GM12878 (cell line): ENCODE data around the gene PPP3CA. TPM values are rescaled to one million over a fixed set of nuclear protein-coding genes. Genes with fewer than 3 reads are reported as not detected.

ENCODE experiments used
- ATAC-seq: fragments of 200-7000 bp; cut with Tn5 transposase; 3 replicates; pipeline ENCODE4 v1.9.1; 2020; ENCODE audit warnings: mild to moderate bottlenecking, moderate library complexity
- BruUV-seq: library from RNA; stranded (reverse); fragments of 400-500 nt; replicated peaks from 2 replicates; lab custom pipeline; 2021; lab: Mats Ljungman, UMichigan
- CTCF ChIA-PET: fragments of 300-600 bp; sonication (Branson Sonifier 250); formaldehyde crosslinking; extraction: SDS; loops from one replicate; lab custom pipeline; 2021; ENCODE audit warnings: inconsistent platforms; lab: Yijun Ruan, JAX
- POLR2A ChIA-PET: fragments of 350-600 bp; formaldehyde crosslinking; extraction: SDS; loops from one replicate; lab custom pipeline; 2021; ENCODE audit warnings: inconsistent platforms; lab: Charles Lee
- RAD21 ChIA-PET: fragments of 300-600 bp; sonication (Branson Sonifier 250); formaldehyde crosslinking; loops from one replicate; lab custom pipeline; 2023; ENCODE audit warnings: antibody characterized with exemption; ENCODE audit not compliant: unreplicated experiment; lab: Charles Lee
- SMC1A ChIA-PET: fragments of 300-600 bp; sonication (Branson Sonifier 250); formaldehyde crosslinking; loops from one replicate; lab custom pipeline; 2023; ENCODE audit not compliant: unreplicated experiment, uncharacterized antibody; lab: Charles Lee
- DNase-seq: peaks from one replicate; pipeline ENCODE4 v3.0.0-alpha.2; 2011; ENCODE audit warnings: low read depth, low spot score
- FAIRE-seq: peaks from 3 replicates; lab custom pipeline; 2011; peaks lifted over from hg19 to GRCh38; lab: Jason Lieb, UNC
- H2AFZ ChIP-seq: 2 replicates; pipeline ENCODE4 v1.6.0; 2011; ENCODE audit warnings: low read depth, low read length, control low read depth; ENCODE audit not compliant: control insufficient read depth
- H3K27ac ChIP-seq: 2 replicates; pipeline ENCODE4 v1.5.1; 2011; ENCODE audit warnings: control low read depth; ENCODE audit not compliant: control insufficient read depth, insufficient read depth
- H3K27me3 ChIP-seq, 2 experiments: replicated peaks in 1 of 2; 2 replicates each; pipeline versions ENCODE4 v1.6.0 to v1.6.1; 2011; ENCODE audit warnings: low read length in 1 of 2; ENCODE audit not compliant: control insufficient read depth in 2 of 2, insufficient read depth in 2 of 2
- H3K36me3 ChIP-seq, 2 experiments: 2 replicates each; pipeline ENCODE4 v1.5.1; 2011; ENCODE audit warnings: low read length in 1 of 2; ENCODE audit not compliant: control insufficient read depth in 2 of 2, insufficient read depth in 2 of 2
- H3K4me1 ChIP-seq: 2 replicates; pipeline ENCODE4 v1.6.1; 2011; ENCODE audit warnings: mild to moderate bottlenecking, low read length, moderate library complexity, mixed read lengths; ENCODE audit not compliant: control insufficient read depth, insufficient read depth
- H3K4me2 ChIP-seq: 2 replicates; pipeline ENCODE4 v1.6.0; 2011; ENCODE audit warnings: control low read depth; ENCODE audit not compliant: control insufficient read depth, insufficient read depth
- H3K4me3 ChIP-seq: fragments of 200-600 bp; sonication (generic); 2 replicates; pipeline ENCODE4 v1.5.1; 2016
- H3K79me2 ChIP-seq: 2 replicates; pipeline ENCODE4 v1.6.0; 2011; ENCODE audit warnings: low read length; ENCODE audit not compliant: control insufficient read depth, insufficient read depth
- H3K9ac ChIP-seq: 2 replicates; pipeline ENCODE4 v1.8.0; 2011; ENCODE audit warnings: low read length, control low read depth, mixed read lengths; ENCODE audit not compliant: control insufficient read depth, insufficient read depth
- H3K9me3 ChIP-seq: replicated peaks from 3 replicates; pipeline ENCODE4 v1.5.1; 2011; ENCODE audit warnings: mild to moderate bottlenecking, low read length; ENCODE audit not compliant: control insufficient read depth, insufficient read depth
- H4K20me1 ChIP-seq: 2 replicates; pipeline ENCODE4 v1.6.0; 2011; ENCODE audit not compliant: control insufficient read depth, insufficient read depth
- BCLAF1 ChIP-seq: fragments of 450-650 bp; IDR thresholded peaks from 2 replicates; pipeline ENCODE4 v1.6.1; 2017; ENCODE audit warnings: antibody characterized with exemption, mild to moderate bottlenecking, moderate library complexity
- HDGF ChIP-seq: fragments of 450-650 bp; IDR thresholded peaks from 2 replicates; pipeline ENCODE4 v1.6.1; 2016; ENCODE audit warnings: antibody characterized with exemption
- MEF2A ChIP-seq: IDR thresholded peaks from 2 replicates; pipeline ENCODE4 v1.6.1; 2011; ENCODE audit warnings: low read depth, mild to moderate bottlenecking, low read length, moderate library complexity; ENCODE audit not compliant: insufficient read depth
- MYB ChIP-seq: fragments of 150-350 bp; IDR thresholded peaks from 2 replicates; pipeline ENCODE4 v1.6.1; 2014; ENCODE audit warnings: mild to moderate bottlenecking, low read depth, low read length, borderline replicate concordance
- SIX5 ChIP-seq: IDR thresholded peaks from 2 replicates; pipeline ENCODE4 v1.6.1; 2011; ENCODE audit warnings: mild to moderate bottlenecking, low read depth, low read length, moderate library complexity; ENCODE audit not compliant: severe bottlenecking
- SUPT20H ChIP-seq: IDR thresholded peaks from 2 replicates; pipeline ENCODE4 v1.6.1; 2011; ENCODE audit warnings: low read depth, mild to moderate bottlenecking, low read length, moderate library complexity, borderline replicate concordance; ENCODE audit not compliant: control insufficient read depth
- WGBS: methylation state at CpG from one replicate; pipeline ENCODE4 v1.1.6; 2016; ENCODE audit warnings: low lambda C conversion rate; ENCODE audit not compliant: insufficient replicate concordance, insufficient coverage; ENCODE audit errors: missing lambda C conversion rate; 5-methylcytosine and 5-hydroxymethylcytosine counted together
- in situ Hi-C: fragments of 300-500 bp; cut with MboI; formaldehyde crosslinking; loops from 9 replicates; pipeline ENCODE4 v1.14.3; 2018; ENCODE audit warnings: mixed read lengths
- intact Hi-C: fragments of 100-400 bp; cut with micrococcal nuclease; formaldehyde crosslinking; loops from one replicate; pipeline ENCODE4 v1.14.2; 2022; ENCODE audit not compliant: unreplicated experiment
- polyA plus RNA-seq, 11 experiments: library from polyadenylated mRNA; depleted of rRNA in 4 of 11; unstranded in 6 of 11; stranded (reverse) in 5 of 11; fragments of >200 nt; fragmentation: Nextera tagmentation in 4 of 11; fragmentation: Illumina TruSeq in 1 of 11; extraction: Ambion mirVana in 4 of 11; extraction: Trizol in 1 of 11; gene quantifications; 1 replicate in 1 of 11; 2 replicates in 10 of 11; pipeline versions ENCODE4 v1.2.1 to v1.2.3, GENCODE V29; 2011 to 2016; ENCODE audit warnings: inconsistent platforms in 2 of 11, missing spikeins in 2 of 11, low read depth in 1 of 11
- total RNA-seq, 4 experiments: library from RNA; depleted of rRNA in 3 of 4; stranded (reverse); fragments of >200 nt in 3 of 4; fragmentation: Illumina TruSeq in 1 of 4; extraction: Trizol in 1 of 4; gene quantifications; 2 replicates each; pipeline versions ENCODE4 v1.2.1 to v1.2.3, GENCODE V29; 2013 to 2021

Gene PPP3CA
- total and polyA plus RNA-seq, 10 of the 15 experiments (the other 5 are each of a cell fraction or from before 2014, with no cell fraction given) = 0.33 to 9.0 (median 1.0) TPM

GRCh38 chr4:101126059-101126458 lies 221.3 kb downstream of the PPP3CA start (continued):
- TF ChIP-seq MEF2A (no peak), SUPT20H (no peak), BCLAF1 (no peak), SIX5 (no peak)

- H3K27me3 ChIP-seq = no peaks in the 10 kb centered on the region
- ATAC-seq (no peak), DNase-seq (no peak), FAIRE-seq (no peak)
- no peaks in the 10 kb centered on the region for H4K20me1 ChIP-seq
- H3K9ac ChIP-seq = no peak overlapping the region
- no peak overlapping the region for H3K4me3 ChIP-seq
- ChIA-PET CTCF (interaction anchor here (1.0 to 1.6 kb wide), 2 partner anchors 8 to 43 kb away, joined by 3 to 5 read pairs; no protein-coding TSS in a partner anchor), POLR2A (no interaction called here), RAD21 (no interaction called here), SMC1A (interaction anchor here (0.9 to 2.1 kb wide), 5 partner anchors 8 to 40 kb away, joined by 3 to 11 read pairs (median 4); no protein-coding TSS in a partner anchor)
- TF ChIP-seq HDGF (no peak), MYB (no peak)
- H3K36me3 ChIP-seq = no peaks in the 10 kb centered on the region
- H3K4me2 ChIP-seq = no peak overlapping the region
- H3K27ac ChIP-seq = no peak overlapping the region
- WGBS = 55% methylated on average over 5 of the region's 5 CpGs
- no TSS peak for BruUV-seq
- no peaks in the 10 kb centered on the region; the same call in 1 of the 2 replicates for H3K4me1 ChIP-seq
- intact Hi-C loops (no loop called here), in situ Hi-C loops (no loop called here)
- H3K79me2 ChIP-seq = no peaks in the 10 kb centered on the region
- no peaks in the 10 kb centered on the region; the same call in 2 of the 3 replicates for H3K9me3 ChIP-seq
- H2AFZ ChIP-seq = no peak overlapping the region
These were observed 222.0 kb downstream of the PPP3CA start for GRCh38 chr4:101125045-101125942.
